ENCODE results near the gene SGPL1.
"Not testable (repeated sequence)": the region's sequence is repeated elsewhere in the genome, so short reads cannot be mapped to it uniquely, and the experiment has no call there.

The SGPL1 gene

GRCh38 chr10:70845256-70845655, 29.5 kb downstream of the SGPL1 start:
- DNase-seq (ENCODE audit: low read depth) = no peak

- DNase-seq (ENCODE audit: low read depth) = no peak
Measured at GRCh38 chr10:70845816-70846215, 30.1 kb downstream of the SGPL1 start.

GRCh38 chr10:70846795-70847194, 31.0 kb downstream of the SGPL1 start:
- no peak for DNase-seq (ENCODE audit: low read depth)

- no peak for DNase-seq (ENCODE audit: low read depth)
Measured at GRCh38 chr10:70847659-70848360, 32.1 kb downstream of the SGPL1 start.

- no peak for DNase-seq (ENCODE audit: low read depth)
Measured at GRCh38 chr10:70849582-70850016, 33.9 kb downstream of the SGPL1 start.

- no peak for DNase-seq (ENCODE audit: low read depth)
Measured at GRCh38 chr10:70850097-70850496, 34.3 kb downstream of the SGPL1 start.

GRCh38 chr10:70851597-70852475, 36.1 kb downstream of the SGPL1 start:
- no peak for DNase-seq (ENCODE audit: low read depth)

- no peak for DNase-seq (ENCODE audit: low read depth)
Measured at GRCh38 chr10:70853038-70853437, 37.3 kb downstream of the SGPL1 start.

GRCh38 chr10:70853457-70853856, 37.7 kb downstream of the SGPL1 start:
- no peak for DNase-seq (ENCODE audit: low read depth)

GRCh38 chr10:70856454-70856853, 40.7 kb downstream of the SGPL1 start:
- no peak for DNase-seq (ENCODE audit: low read depth)

GRCh38 chr10:70858759-70859158, 43.0 kb downstream of the SGPL1 start:
- DNase-seq (ENCODE audit: low read depth) = no peak

GRCh38 chr10:70861495-70862197, 45.9 kb downstream of the SGPL1 start:
- DNase-seq (ENCODE audit: low read depth) = not testable (repeated sequence)

GRCh38 chr10:70863470-70864160, 47.9 kb downstream of the SGPL1 start:
- DNase-seq (ENCODE audit: low read depth) = no peak

- no peak for DNase-seq (ENCODE audit: low read depth)
Measured at GRCh38 chr10:70864935-70865334, 49.2 kb downstream of the SGPL1 start.

- DNase-seq (ENCODE audit: low read depth) = no peak
Measured at GRCh38 chr10:70866424-70866823, 50.7 kb downstream of the SGPL1 start.

GRCh38 chr10:70872291-70872690, 56.5 kb downstream of the SGPL1 start:
- DNase-seq (ENCODE audit: low read depth) = no peak

GRCh38 chr10:70874061-70874460, 58.3 kb downstream of the SGPL1 start:
- no peak for DNase-seq (ENCODE audit: low read depth)

- DNase-seq (ENCODE audit: low read depth) = no peak
Measured at GRCh38 chr10:70879207-70879606, 63.5 kb downstream of the SGPL1 start.

GRCh38 chr10:70880077-70880534, 64.4 kb downstream of the SGPL1 start:
- peak; percentile 62 for DNase-seq (ENCODE audit: low read depth)

- no peak for DNase-seq (ENCODE audit: low read depth)
Measured at GRCh38 chr10:70884741-70885140, 69.0 kb downstream of the SGPL1 start.

- DNase-seq (ENCODE audit: low read depth) = no peak
Measured at GRCh38 chr10:70885481-70885880, 69.7 kb downstream of the SGPL1 start.
